SK-N-SH treated with all-trans-retinoic acid at 6 μM for 48 hours (cell line): ENCODE data around the gene AP1B1.

Experiments
- ATAC-seq: fragments of 200-7000 bp; cut with Tn5 transposase; 3 replicates; pipeline ENCODE4 v1.9.1; 2020; ENCODE audit warnings: mild to moderate bottlenecking, moderate library complexity
- ARNTL ChIP-seq: fragments of 450-650 bp; formaldehyde crosslinking; IDR thresholded peaks from 2 replicates; pipeline ENCODE4 v1.5.0; 2020; ENCODE audit warnings: low read depth, mild to moderate bottlenecking, moderate library complexity, borderline replicate concordance
- BACH2 ChIP-seq: fragments of 250-450 bp; sonication (Bioruptor Pico); IDR thresholded peaks from 2 replicates; pipeline ENCODE4 v1.9.0; 2021; ENCODE audit warnings: mild to moderate bottlenecking, borderline replicate concordance
- CREB5 ChIP-seq: fragments of 250-450 bp; sonication (Bioruptor Pico); IDR thresholded peaks from 2 replicates; pipeline ENCODE4 v1.5.1; 2020; ENCODE audit warnings: low read depth, mild to moderate bottlenecking, moderate library complexity
- CSDC2 ChIP-seq: fragments of 250-450 bp; sonication (Bioruptor Pico); IDR thresholded peaks from 2 replicates; pipeline ENCODE4 v1.5.0; 2020; ENCODE audit warnings: mild to moderate bottlenecking, moderate library complexity
- CSRNP3 ChIP-seq: fragments of 250-450 bp; sonication (Bioruptor Pico); IDR thresholded peaks from 2 replicates; pipeline ENCODE4 v1.5.1; 2021; ENCODE audit warnings: mild to moderate bottlenecking, moderate library complexity
- ESRRG ChIP-seq: fragments of 250-450 bp; sonication (Bioruptor Pico); IDR thresholded peaks from 2 replicates; pipeline ENCODE4 v1.6.1; 2021; ENCODE audit warnings: mild to moderate bottlenecking
- GLIS3 ChIP-seq: fragments of 250-450 bp; sonication (Bioruptor Pico); IDR thresholded peaks from 2 replicates; pipeline ENCODE4 v1.5.0; 2020; ENCODE audit warnings: mild to moderate bottlenecking, moderate library complexity
- ISL1 ChIP-seq: fragments of 250-450 bp; sonication (Bioruptor Pico); IDR thresholded peaks from 2 replicates; pipeline ENCODE4 v2.1.2; 2022; ENCODE audit warnings: mild to moderate bottlenecking, moderate library complexity
- OSR1 ChIP-seq: fragments of 250-450 bp; sonication (Bioruptor Pico); IDR thresholded peaks from 2 replicates; pipeline ENCODE4 v1.8.0; 2022; ENCODE audit warnings: moderate library complexity, mild to moderate bottlenecking, inconsistent platforms
- PATZ1 ChIP-seq: fragments of 250-450 bp; sonication (Bioruptor Pico); IDR thresholded peaks from 2 replicates; pipeline ENCODE4 v1.8.0; 2020; ENCODE audit warnings: mild to moderate bottlenecking, moderate library complexity, borderline replicate concordance
- PPARA ChIP-seq: fragments of 250-450 bp; sonication (Bioruptor Pico); IDR thresholded peaks from 2 replicates; pipeline ENCODE4 v1.5.0; 2020; ENCODE audit warnings: mild to moderate bottlenecking, borderline replicate concordance
- RARB ChIP-seq: fragments of 250-450 bp; sonication (Bioruptor Pico); IDR thresholded peaks from 2 replicates; pipeline ENCODE4 v1.8.0; 2021; ENCODE audit warnings: mild to moderate bottlenecking, moderate library complexity
- SNAI2 ChIP-seq: fragments of 250-450 bp; sonication (Bioruptor Pico); IDR thresholded peaks from 2 replicates; pipeline ENCODE4 v1.5.0; 2020; ENCODE audit warnings: mild to moderate bottlenecking, moderate library complexity
- TCF4 ChIP-seq: fragments of 250-450 bp; sonication (Bioruptor Pico); IDR thresholded peaks from 2 replicates; pipeline ENCODE4 v1.8.0; 2021; ENCODE audit warnings: mild to moderate bottlenecking, moderate library complexity, borderline replicate concordance
- TOX ChIP-seq: fragments of 250-450 bp; sonication (Bioruptor Pico); IDR thresholded peaks from 2 replicates; pipeline ENCODE4 v1.8.0; 2021; ENCODE audit warnings: mild to moderate bottlenecking, moderate library complexity, borderline replicate concordance
- TSHZ2 ChIP-seq: fragments of 250-450 bp; sonication (Bioruptor Pico); IDR thresholded peaks from 2 replicates; pipeline ENCODE4 v1.5.0; 2020; ENCODE audit warnings: mild to moderate bottlenecking, moderate library complexity
- ZC3H10 ChIP-seq: fragments of 250-450 bp; sonication (Bioruptor Pico); IDR thresholded peaks from 2 replicates; pipeline ENCODE4 v1.5.1; 2021; ENCODE audit warnings: mild to moderate bottlenecking, moderate library complexity
- ZFP3 ChIP-seq: fragments of 250-450 bp; sonication (Bioruptor Pico); IDR thresholded peaks from 2 replicates; pipeline ENCODE4 v1.5.0; 2020; ENCODE audit warnings: mild to moderate bottlenecking, moderate library complexity
- ZFP30 ChIP-seq: fragments of 450-650 bp; formaldehyde crosslinking; IDR thresholded peaks from 2 replicates; pipeline ENCODE4 v1.5.0; 2022; ENCODE audit warnings: mild to moderate bottlenecking, moderate library complexity
- ZNF565 ChIP-seq: fragments of 450-650 bp; formaldehyde crosslinking; conservative IDR thresholded peaks from 2 replicates; pipeline ENCODE4 v1.5.0; 2020; ENCODE audit warnings: low read depth, mild to moderate bottlenecking, moderate library complexity
- ZNF70 ChIP-seq: fragments of 450-650 bp; formaldehyde crosslinking; IDR thresholded peaks from 2 replicates; pipeline ENCODE4 v1.5.0; 2020; ENCODE audit warnings: mild to moderate bottlenecking, moderate library complexity
- ZNF8 ChIP-seq: fragments of 450-650 bp; formaldehyde crosslinking; IDR thresholded peaks from 2 replicates; pipeline ENCODE4 v1.5.0; 2020; ENCODE audit warnings: mild to moderate bottlenecking, moderate library complexity

Gene AP1B1

GRCh38 chr22:29331213-29331612 is 57.2 kb downstream of the AP1B1 start:
- ATAC-seq: no peak
- no peak for TF ChIP-seq SNAI2 (CRISPR knock-in tag)
- TF ChIP-seq TOX (CRISPR knock-in tag): no peak
- no peak for TF ChIP-seq ZNF565
- no peak for TF ChIP-seq ESRRG
- TF ChIP-seq PPARA (CRISPR knock-in tag): no peak
- no peak for TF ChIP-seq PATZ1 (CRISPR knock-in tag)
- no peak for TF ChIP-seq CSRNP3
- no peak for TF ChIP-seq ARNTL
- no peak for TF ChIP-seq CREB5
- TF ChIP-seq BACH2: no peak
- TF ChIP-seq GLIS3: no peak
- TF ChIP-seq ISL1 (CRISPR knock-in tag): no peak
- no peak for TF ChIP-seq RARB (CRISPR knock-in tag)
- no peak for TF ChIP-seq ZC3H10 (CRISPR knock-in tag)
- TF ChIP-seq OSR1: no peak
- no peak for TF ChIP-seq TSHZ2 (CRISPR knock-in tag)
- TF ChIP-seq ZNF8 (CRISPR knock-in tag): no peak

- no peak for ATAC-seq
- no peak for TF ChIP-seq ZNF565
- TF ChIP-seq GLIS3: no peak
- TF ChIP-seq ZC3H10 (CRISPR knock-in tag): no peak
- TF ChIP-seq SNAI2 (CRISPR knock-in tag): no peak
- no peak for TF ChIP-seq CSRNP3
- no peak for TF ChIP-seq ESRRG
- TF ChIP-seq OSR1: no peak
- no peak for TF ChIP-seq RARB (CRISPR knock-in tag)
- no peak for TF ChIP-seq CREB5
- TF ChIP-seq ZFP30 (CRISPR knock-in tag): no peak
- TF ChIP-seq TCF4 (CRISPR knock-in tag): no peak
- no peak for TF ChIP-seq ZFP3 (CRISPR knock-in tag)
These were observed 57.6 kb downstream of the AP1B1 start for GRCh38 chr22:29330753-29331152.

DNA sequence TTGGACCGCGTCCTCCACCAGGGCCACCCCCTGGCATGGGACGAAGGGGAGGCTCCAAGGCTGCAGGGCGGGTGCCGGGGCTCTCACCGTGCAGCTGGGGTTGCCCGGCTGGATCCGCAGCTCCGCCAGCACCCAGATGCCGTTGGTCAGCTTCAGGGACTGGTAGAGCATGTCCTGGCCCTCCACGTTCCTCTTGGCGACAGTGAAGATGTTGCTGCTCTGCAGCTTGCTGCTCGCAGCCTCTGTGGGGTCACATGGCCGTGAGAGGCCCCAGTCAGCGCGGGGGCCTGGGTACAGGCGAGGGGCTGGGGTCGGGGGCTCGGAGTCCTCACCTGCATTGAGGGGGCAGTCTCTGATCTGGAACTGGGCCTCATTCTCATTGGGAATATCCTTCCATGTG is 58.1 kb downstream of the AP1B1 start:
- TF ChIP-seq OSR1 (no peak), CSRNP3 (no peak), SNAI2 (CRISPR knock-in tag) (no peak), ARNTL (no peak), CSDC2 (CRISPR knock-in tag) (no peak), ZNF565 (no peak), ESRRG (no peak), RARB (CRISPR knock-in tag) (no peak), ZFP30 (CRISPR knock-in tag) (no peak), BACH2 (no peak), TOX (CRISPR knock-in tag) (no peak), PPARA (CRISPR knock-in tag) (no peak), ZC3H10 (CRISPR knock-in tag) (no peak), ZNF70 (CRISPR knock-in tag) (no peak)
- no peak for ATAC-seq
